Measurements from ENCODE around the gene MYO6. TPM values are rescaled to one million over a fixed set of nuclear protein-coding genes. Genes with fewer than 3 reads are reported as not detected.
A peak's percentile ranks its signal among the peaks of the same experiment; 100 is the strongest.

The MYO6 gene
- total RNA-seq, 4 donors from 2014 or later = 36.1 to 45.3 (median 39.1) TPM

DNA sequence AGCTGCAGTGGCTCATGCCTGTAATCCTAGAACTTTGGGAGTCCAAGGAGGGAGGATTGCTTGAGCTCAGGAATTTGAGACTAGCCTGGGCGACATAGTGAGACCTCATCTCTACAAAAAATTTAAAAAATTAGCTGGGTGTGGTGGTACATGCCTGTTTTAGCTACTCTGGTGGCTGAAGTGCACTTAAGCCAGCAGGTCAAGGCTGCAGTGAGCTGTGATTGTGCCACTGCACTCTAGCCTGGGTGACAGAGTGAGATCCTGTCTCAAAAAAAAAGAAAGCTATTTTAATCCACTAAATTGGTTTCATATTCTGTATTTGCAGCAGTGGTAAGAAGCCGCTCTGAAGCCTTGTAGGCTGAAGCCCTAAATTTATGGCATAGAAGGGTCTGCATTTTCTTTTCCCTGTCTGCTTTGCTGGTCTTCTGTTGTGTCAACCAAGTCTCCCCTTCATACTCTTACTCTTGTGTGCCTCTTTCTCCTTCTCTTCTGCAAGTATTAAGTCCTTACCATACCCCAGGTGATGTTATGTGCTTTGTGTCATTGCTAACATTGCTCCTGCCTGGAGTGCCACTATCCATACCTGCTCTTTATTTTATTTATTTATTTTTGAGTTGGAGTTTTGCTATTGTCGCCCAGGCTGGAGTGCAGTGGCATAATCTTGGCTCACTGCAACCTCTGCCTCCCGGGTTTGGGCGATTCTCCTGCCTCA, 70.9 kb downstream of the MYO6 start:
- Histone ChIP-seq H3K9me3 (no peaks in the 10 kb centered on the region), H3K4me1 (peaks cover 8% of the 10 kb centered on the region in 2 donors), H3K27me3 (no peaks in the 10 kb centered on the region), H3K27ac (peak overlapping the region in 1 of 3 donors; percentile 15), H3K36me3 (no peaks in the 10 kb centered on the region), H3K4me3 (replicated peaks in 1 of 3) (no peak overlapping the region)
- TF ChIP-seq, protein P1, sequence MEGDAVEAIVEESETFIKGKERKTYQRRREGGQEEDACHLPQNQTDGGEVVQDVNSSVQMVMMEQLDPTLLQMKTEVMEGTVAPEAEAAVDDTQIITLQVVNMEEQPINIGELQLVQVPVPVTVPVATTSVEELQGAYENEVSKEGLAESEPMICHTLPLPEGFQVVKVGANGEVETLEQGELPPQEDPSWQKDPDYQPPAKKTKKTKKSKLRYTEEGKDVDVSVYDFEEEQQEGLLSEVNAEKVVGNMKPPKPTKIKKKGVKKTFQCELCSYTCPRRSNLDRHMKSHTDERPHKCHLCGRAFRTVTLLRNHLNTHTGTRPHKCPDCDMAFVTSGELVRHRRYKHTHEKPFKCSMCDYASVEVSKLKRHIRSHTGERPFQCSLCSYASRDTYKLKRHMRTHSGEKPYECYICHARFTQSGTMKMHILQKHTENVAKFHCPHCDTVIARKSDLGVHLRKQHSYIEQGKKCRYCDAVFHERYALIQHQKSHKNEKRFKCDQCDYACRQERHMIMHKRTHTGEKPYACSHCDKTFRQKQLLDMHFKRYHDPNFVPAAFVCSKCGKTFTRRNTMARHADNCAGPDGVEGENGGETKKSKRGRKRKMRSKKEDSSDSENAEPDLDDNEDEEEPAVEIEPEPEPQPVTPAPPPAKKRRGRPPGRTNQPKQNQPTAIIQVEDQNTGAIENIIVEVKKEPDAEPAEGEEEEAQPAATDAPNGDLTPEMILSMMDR (IDR thresholded peaks at IDR 0.05) = no peak
- TF ChIP-seq POLR2A (IDR thresholded peaks at IDR 0.05) = no peak
- 81 to 88% methylated on average over 5 of the region's 5 CpGs for WGBS, 2 donors
- DNase-seq = peak; percentile 42 to 53
- intact Hi-C loops (cut with DNase I) = no loop called here

DNA sequence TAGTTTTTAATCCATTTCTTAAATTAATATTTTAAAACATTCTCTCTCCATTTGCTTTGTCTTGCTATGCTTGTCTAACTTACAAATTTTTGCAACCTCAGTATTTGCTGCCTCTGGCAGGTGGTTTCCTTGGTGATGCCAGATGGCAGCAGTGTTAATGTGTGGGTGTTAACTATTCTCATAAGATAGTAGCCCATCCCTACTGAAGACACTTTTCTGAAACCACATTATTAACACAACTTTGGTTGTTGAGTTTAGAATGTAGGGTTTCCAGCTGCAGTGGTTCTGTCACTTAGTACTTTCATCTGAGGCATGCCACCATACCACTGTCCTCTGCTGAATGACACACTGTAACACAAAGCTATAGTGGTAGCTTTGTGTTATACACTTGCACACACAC, 75.1 kb downstream of the MYO6 start:
- no peak for DNase-seq
- H3K36me3 ChIP-seq = no peaks in the 10 kb centered on the region
- no peak for TF ChIP-seq POLR2A (IDR thresholded peaks at IDR 0.05)
- TF ChIP-seq, protein P1 (IDR thresholded peaks at IDR 0.05) = no peak
- no peak overlapping the region for H3K27ac ChIP-seq
- H3K4me1 ChIP-seq = peaks cover 8% of the 10 kb centered on the region in 2 donors
- no peaks in the 10 kb centered on the region for H3K9me3 ChIP-seq
- no peaks in the 10 kb centered on the region for H3K27me3 ChIP-seq
- H3K4me3 ChIP-seq (replicated peaks in 1 of 3) = no peak overlapping the region
- intact Hi-C loops (cut with DNase I) = no loop called here

DNA sequence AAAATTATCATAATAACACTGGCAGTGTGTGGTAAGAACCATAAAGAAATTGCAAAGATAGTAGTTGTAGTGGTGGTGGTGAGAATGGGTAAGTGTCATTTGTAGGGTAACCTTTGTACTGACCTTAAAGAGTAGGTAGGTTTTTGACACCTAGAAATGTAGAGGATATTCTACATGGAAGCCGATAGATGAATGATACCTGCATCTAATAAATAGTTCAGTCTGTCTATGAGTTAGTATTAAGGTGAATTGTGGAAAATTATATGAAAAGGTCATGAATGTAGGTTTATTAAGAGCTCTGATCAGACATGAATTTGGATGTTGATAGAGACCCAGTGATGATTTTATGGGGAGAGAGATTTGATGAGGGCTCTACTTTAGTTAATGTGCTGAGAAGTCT, 78.1 kb downstream of the MYO6 start:
- H3K4me3 ChIP-seq (replicated peaks in 1 of 3) = no peak overlapping the region
- H3K9me3 ChIP-seq = no peaks in the 10 kb centered on the region
- H3K27ac ChIP-seq = no peak overlapping the region
- 95 to 98% methylated on average over 1 of the region's 1 CpG for WGBS, 2 donors
- no peaks in the 10 kb centered on the region for H3K36me3 ChIP-seq
- no peaks in the 10 kb centered on the region for H3K4me1 ChIP-seq
- DNase-seq = no peak
- TF ChIP-seq, protein P1 (IDR thresholded peaks at IDR 0.05) = no peak
- TF ChIP-seq POLR2A (IDR thresholded peaks at IDR 0.05) = no peak
- H3K27me3 ChIP-seq = no peaks in the 10 kb centered on the region
- intact Hi-C loops (cut with DNase I) = no loop called here

DNA sequence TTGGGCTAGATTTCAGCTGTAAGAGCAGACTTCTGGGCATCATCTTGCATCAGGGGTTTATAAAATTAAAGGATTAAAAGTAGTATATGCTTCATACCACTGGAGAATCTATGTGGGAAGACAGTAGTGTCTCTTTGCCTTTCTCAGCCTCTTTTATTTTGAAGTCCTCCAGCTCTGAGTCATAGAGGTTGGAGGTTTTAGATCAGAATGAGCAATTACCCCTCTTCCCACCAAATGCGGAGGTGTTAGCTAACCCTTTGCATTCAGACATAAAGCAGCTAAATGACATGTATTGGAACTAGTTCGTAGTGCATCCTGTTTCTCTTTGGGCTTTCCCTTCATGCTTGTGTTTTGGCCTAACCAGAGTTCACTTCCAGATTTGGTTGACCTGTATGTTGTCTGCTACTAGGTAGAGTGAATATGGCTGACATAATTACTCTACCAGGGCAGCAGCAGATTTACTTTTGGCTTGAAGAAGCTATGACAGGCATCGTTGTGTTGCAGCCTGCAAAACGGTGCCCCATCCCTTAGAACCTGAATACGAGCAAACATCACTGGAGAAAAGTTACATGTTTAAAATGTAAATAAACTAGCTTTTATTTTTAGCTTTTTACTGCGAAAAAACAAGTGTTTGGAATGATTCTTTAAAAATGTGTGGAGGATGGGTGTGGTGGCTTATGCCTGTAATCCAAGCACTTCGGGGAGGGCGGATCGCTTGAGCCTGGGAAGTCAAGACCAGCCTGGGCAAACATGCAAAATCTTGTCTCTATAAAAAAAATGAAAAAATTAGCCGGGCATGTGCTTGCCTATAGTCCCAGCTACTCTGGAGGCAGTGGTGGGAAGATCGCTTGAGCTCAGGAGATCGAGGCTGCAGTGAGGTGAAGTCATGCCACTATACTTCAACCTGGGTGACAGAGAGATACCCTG, 82.2 kb downstream of the MYO6 start:
- intact Hi-C loops (cut with DNase I) = no loop called here
- no peak overlapping the region for H3K4me3 ChIP-seq (replicated peaks in 1 of 3)
- H3K36me3 ChIP-seq = peaks cover 3 to 7% of the 10 kb centered on the region in 2 donors
- no peaks in the 10 kb centered on the region for H3K27me3 ChIP-seq
- H3K9me3 ChIP-seq = no peaks in the 10 kb centered on the region
- H3K27ac ChIP-seq = no peak overlapping the region
- TF ChIP-seq, protein P1 (IDR thresholded peaks at IDR 0.05) = no peak
- TF ChIP-seq POLR2A (IDR thresholded peaks at IDR 0.05) = no peak
- 92 to 94% methylated on average over 12 of the region's 12 CpGs for WGBS, 2 donors
- DNase-seq = no peak
- no peaks in the 10 kb centered on the region for H3K4me1 ChIP-seq

DNA sequence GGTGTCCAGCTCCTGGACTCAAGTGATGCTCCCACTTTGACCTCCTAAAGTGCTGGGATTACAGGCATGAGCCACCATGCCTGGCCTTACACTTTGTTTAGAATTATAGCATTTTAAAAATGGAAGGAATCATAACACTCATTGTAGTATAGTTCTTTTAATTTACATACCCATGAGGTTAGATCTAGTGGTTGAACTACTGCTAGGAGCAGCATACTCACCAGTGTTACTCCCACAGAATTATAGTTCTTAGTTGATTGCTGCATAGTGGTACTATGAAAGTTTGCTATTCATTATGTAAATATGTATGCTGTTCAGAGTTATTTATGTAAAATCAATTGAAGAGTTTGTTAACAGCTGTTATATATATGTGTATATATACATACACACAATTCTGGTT, 85.4 kb downstream of the MYO6 start:
- Histone ChIP-seq H3K4me3 (replicated peaks in 1 of 3) (no peak overlapping the region), H3K36me3 (peaks cover 3 to 7% of the 10 kb centered on the region in 2 donors), H3K27me3 (no peaks in the 10 kb centered on the region), H3K4me1 (no peaks in the 10 kb centered on the region), H3K9me3 (no peaks in the 10 kb centered on the region), H3K27ac (no peak overlapping the region)
- TF ChIP-seq, protein P1 (IDR thresholded peaks at IDR 0.05) = no peak
- TF ChIP-seq POLR2A (IDR thresholded peaks at IDR 0.05) = no peak
- no peak for DNase-seq
- intact Hi-C loops (cut with DNase I) = no loop called here

Measured in thyroid gland (tissue), 4 donors.